Ascending aorta (tissue), 2 donors: ENCODE results near the gene SSX2. TPM values are rescaled to one million over a fixed set of nuclear protein-coding genes. Genes with fewer than 3 reads are reported as not detected.
"Not testable (repeated sequence)": the region's sequence is repeated elsewhere in the genome, so short reads cannot be mapped to it uniquely, and the experiment has no call there.

ENCODE experiments used
- DNase-seq, 2 donors: peaks; one replicate each; pipeline ENCODE4 v3.0.0-alpha.2; 2019; ENCODE audit warnings: low spot score in 2 of 2
- H3K27ac ChIP-seq, 2 donors: fragments of 200-600 bp; sonication (generic); one replicate each; pipeline ENCODE4 v1.5.1; 2016 to 2017; ENCODE audit warnings: mild to moderate bottlenecking in 1 of 2
- H3K27me3 ChIP-seq: fragments of 200-600 bp; sonication (generic); one replicate; pipeline ENCODE4 v1.5.1; 2017
- H3K36me3 ChIP-seq, 2 donors: fragments of 200-600 bp; sonication (generic); one replicate each; pipeline ENCODE4 v1.5.1; 2016
- H3K4me1 ChIP-seq, 2 donors: fragments of 200-600 bp; sonication (generic); one replicate each; pipeline ENCODE4 v1.5.1; 2016 to 2017; ENCODE audit warnings: mild to moderate bottlenecking in 1 of 2
- H3K4me3 ChIP-seq, 2 donors: fragments of 200-600 bp; sonication (generic); one replicate each; pipeline ENCODE4 v1.5.1; 2016 to 2017; ENCODE audit warnings: mild to moderate bottlenecking in 1 of 2
- H3K9me3 ChIP-seq, 2 donors: fragments of 200-600 bp; sonication (generic); one replicate each; pipeline ENCODE4 v1.5.1; 2016
- intact Hi-C: fragments of 100-400 bp; cut with DNase I; formaldehyde crosslinking; loops from one replicate; pipeline ENCODE4 v1.15.1; 2023
- total RNA-seq: library from RNA; depleted of rRNA; stranded (reverse); fragments of >200 nt; gene quantifications from one replicate; pipeline ENCODE4 v1.1.0, GENCODE V29; 2016

The SSX2 gene, protein sequence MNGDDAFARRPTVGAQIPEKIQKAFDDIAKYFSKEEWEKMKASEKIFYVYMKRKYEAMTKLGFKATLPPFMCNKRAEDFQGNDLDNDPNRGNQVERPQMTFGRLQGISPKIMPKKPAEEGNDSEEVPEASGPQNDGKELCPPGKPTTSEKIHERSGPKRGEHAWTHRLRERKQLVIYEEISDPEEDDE
- not detected for total RNA-seq

GRCh38 chrX:52707078-52707477 is at the start of gene SSX2:
SSX2 (minus strand) TSS chrX:52707178; CDS start chrX:52705749, 1,429 bp downstream.
- H3K27me3 ChIP-seq, H3K4me1 ChIP-seq, H3K36me3 ChIP-seq, DNase-seq, H3K4me3 ChIP-seq, H3K27ac ChIP-seq, intact Hi-C loops, H3K9me3 ChIP-seq: not testable (repeated sequence)

DNA sequence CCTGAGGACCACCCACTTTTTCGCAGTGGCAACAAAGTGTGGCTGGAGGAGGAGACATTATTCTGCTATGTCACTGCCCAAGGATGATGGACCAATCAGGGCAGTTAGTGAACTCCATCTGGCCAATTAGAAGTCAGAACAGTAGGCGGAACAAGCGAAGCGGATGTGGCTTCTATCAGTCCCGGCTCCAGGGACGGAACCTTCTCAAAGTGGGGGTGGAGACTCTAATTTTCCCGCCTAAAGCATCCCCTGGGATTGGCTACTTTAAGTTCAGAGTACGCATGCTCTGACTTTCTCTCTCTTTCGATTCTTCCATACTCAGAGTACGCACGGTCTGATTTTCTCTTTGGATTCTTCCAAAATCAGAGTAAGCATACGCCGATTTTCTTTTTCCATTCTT is 44.0 kb upstream of the SSX2 start, which contains the start of gene SSX2B:
Gene SSX2B, plus strand, starts transcription at position 301 of the 400 bp plus-strand sequence. CDS start 1,429 bp downstream, outside the sequence.
- H3K4me3 ChIP-seq, DNase-seq, H3K9me3 ChIP-seq, H3K36me3 ChIP-seq, H3K27me3 ChIP-seq, H3K4me1 ChIP-seq, intact Hi-C loops, H3K27ac ChIP-seq: not testable (repeated sequence)

GRCh38 chrX:52692034-52692433 is 14.9 kb downstream of the SSX2 start:
- H3K4me1 ChIP-seq, H3K36me3 ChIP-seq, H3K27me3 ChIP-seq, H3K27ac ChIP-seq, intact Hi-C loops, H3K4me3 ChIP-seq, DNase-seq, H3K9me3 ChIP-seq: not testable (repeated sequence)

DNA sequence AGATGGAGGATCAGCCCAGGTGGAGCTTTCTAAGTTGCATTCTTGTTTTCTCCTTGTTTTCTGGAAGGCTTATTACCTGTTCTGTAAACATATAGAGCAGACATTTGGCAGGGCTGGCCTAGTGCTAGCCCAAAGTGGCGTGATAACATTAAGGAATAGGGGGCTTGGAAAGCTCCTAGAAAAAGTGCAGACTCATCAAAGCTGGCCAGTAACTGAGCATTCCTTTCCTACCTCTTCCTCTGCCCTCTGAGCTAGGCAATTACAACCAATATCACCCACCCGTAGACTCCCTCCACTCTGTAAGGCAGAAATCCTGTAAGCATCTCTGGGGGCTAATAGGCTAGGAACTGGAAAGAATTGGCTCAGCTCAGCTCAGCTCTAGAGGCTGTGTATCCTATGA is 44.8 kb downstream of the SSX2 start:
- H3K4me3 ChIP-seq, H3K9me3 ChIP-seq, H3K36me3 ChIP-seq, H3K27ac ChIP-seq, H3K4me1 ChIP-seq, DNase-seq, H3K27me3 ChIP-seq, intact Hi-C loops: not testable (repeated sequence)

DNA sequence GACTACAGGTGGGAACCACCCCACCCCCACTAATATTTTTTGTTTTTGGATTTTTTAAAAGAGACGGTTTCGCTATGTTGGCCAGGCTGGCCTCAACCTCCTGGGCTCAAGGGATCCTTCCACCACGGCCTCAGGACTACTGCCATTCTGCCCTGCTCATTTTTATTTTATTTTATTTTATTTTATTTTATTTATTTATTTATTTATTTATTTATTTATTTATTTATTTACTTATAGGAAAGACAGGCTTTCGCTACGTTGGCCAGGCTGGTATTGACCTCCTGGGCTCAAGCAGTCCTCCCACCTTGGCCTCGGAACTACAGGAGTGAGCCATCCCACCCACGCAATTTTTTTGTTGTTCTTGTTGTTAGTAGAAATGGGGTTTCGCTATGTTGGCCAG is 51.5 kb downstream of the SSX2 start:
- H3K36me3 ChIP-seq, H3K27me3 ChIP-seq, H3K9me3 ChIP-seq, intact Hi-C loops, H3K4me1 ChIP-seq, H3K27ac ChIP-seq, H3K4me3 ChIP-seq, DNase-seq: not testable (repeated sequence)

GRCh38 chrX:52654800-52655199 is 52.2 kb downstream of the SSX2 start, which contains the start of gene SSX7:
SSX7 (minus strand) TSS chrX:52654900; CDS start chrX:52653472, 1,428 bp downstream.
- H3K4me3 ChIP-seq, DNase-seq, intact Hi-C loops, H3K9me3 ChIP-seq, H3K27ac ChIP-seq, H3K36me3 ChIP-seq, H3K27me3 ChIP-seq, H3K4me1 ChIP-seq: not testable (repeated sequence)

DNA sequence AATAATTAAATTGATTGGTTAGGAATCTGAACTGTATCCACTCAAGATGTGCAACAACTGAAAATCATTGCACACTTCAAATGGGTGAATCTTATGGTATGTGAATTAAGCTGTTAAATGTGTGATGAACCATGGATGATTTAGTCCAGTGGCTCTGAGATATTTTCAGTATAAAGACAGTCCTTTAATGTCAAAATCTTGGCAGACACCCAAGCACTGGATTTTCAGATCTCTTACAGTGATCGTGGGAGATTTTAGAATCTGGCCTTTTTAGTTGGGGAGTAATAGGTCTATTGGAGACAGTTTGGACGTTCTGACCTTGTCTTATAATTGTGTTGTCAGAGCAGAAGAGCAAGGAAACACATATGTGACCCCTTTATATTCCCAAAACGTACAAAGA is 56.3 kb downstream of the SSX2 start:
- not testable (repeated sequence) for DNase-seq

GRCh38 chrX:52648956-52649355 is 58.0 kb downstream of the SSX2 start:
- H3K4me1 ChIP-seq, H3K9me3 ChIP-seq, intact Hi-C loops, H3K36me3 ChIP-seq, H3K27me3 ChIP-seq, DNase-seq, H3K27ac ChIP-seq, H3K4me3 ChIP-seq: not testable (repeated sequence)

More for the DNA sequence above, 56.3 kb downstream of the SSX2 start:
- H3K27me3 ChIP-seq, H3K9me3 ChIP-seq, H3K27ac ChIP-seq, H3K36me3 ChIP-seq, H3K4me3 ChIP-seq, H3K4me1 ChIP-seq, intact Hi-C loops: not testable (repeated sequence)

Other genes starting within 250 kb of the SSX2 start
- gene XAGE1A, start 211.4 kb downstream of the SSX2 start, total RNA-seq = not detected
- gene XAGE1B, start 190.1 kb downstream of the SSX2 start, total RNA-seq = not detected
- not detected for gene SSX7, start 52.3 kb downstream of the SSX2 start, total RNA-seq
- not detected for gene SSX2B, start 44.1 kb upstream of the SSX2 start, total RNA-seq
- not detected for gene SPANXN5, start 90.2 kb upstream of the SSX2 start, total RNA-seq
- not detected for gene XAGE5, start 104.1 kb upstream of the SSX2 start, total RNA-seq
- not detected for gene XAGE3, start 160.9 kb upstream of the SSX2 start, total RNA-seq
- gene FAM156B, start 190.2 kb upstream of the SSX2 start, total RNA-seq = 5.0 TPM